IMR-90 (cell line): Measurements from ENCODE around the gene HDAC6. TPM values are rescaled to one million over a fixed set of nuclear protein-coding genes. Genes with fewer than 3 reads are reported as not detected.
A peak's percentile ranks its signal among the peaks of the same experiment; 100 is the strongest.

Source experiments
- ATAC-seq: fragments of 200-7000 bp; cut with Tn5 transposase; 2 replicates; pipeline ENCODE4 v1.9.1; 2020; ENCODE audit warnings: low read depth, mild to moderate bottlenecking, moderate library complexity
- BruUV-seq: library from RNA; stranded (reverse); fragments of 400-500 nt; replicated peaks from 2 replicates; lab custom pipeline; 2021; lab: Mats Ljungman, UMichigan
- CTCF ChIA-PET: fragments of 300-600 bp; formaldehyde crosslinking; extraction: SDS; loops from one replicate; lab custom pipeline; 2021; ENCODE audit warnings: antibody characterized with exemption; lab: Yijun Ruan, JAX
- POLR2A ChIA-PET: fragments of 300-600 bp; sonication (Branson Sonifier 250); formaldehyde crosslinking; loops from one replicate; lab custom pipeline; 2022; ENCODE audit warnings: antibody characterized with exemption; ENCODE audit not compliant: unreplicated experiment; lab: Charles Lee
- DNase-seq: peaks from one replicate; pipeline ENCODE4 v3.0.0; 2013
- H2AFZ ChIP-seq: replicated peaks from 2 replicates; pipeline ENCODE3; 2013; ENCODE audit warnings: low read length, mild to moderate bottlenecking; ENCODE audit not compliant: poor library complexity
- H2AK5ac ChIP-seq: 2 replicates; pipeline ENCODE4 v1.6.1; 2013; ENCODE audit warnings: low read depth, low read length, inconsistent platforms
- H2AK9ac ChIP-seq: replicated peaks from 2 replicates; pipeline ENCODE3; 2013; ENCODE audit warnings: mild to moderate bottlenecking, low read depth, low read length, moderate library complexity; ENCODE audit not compliant: poor library complexity
- H2BK120ac ChIP-seq: 2 replicates; pipeline ENCODE4 v1.6.1; 2013; ENCODE audit warnings: low read depth, low read length, inconsistent platforms
- H2BK15ac ChIP-seq: 3 replicates; pipeline ENCODE4 v1.6.1; 2013; ENCODE audit warnings: low read depth, low read length, inconsistent platforms
- H2BK20ac ChIP-seq: 2 replicates; pipeline ENCODE4 v1.6.1; 2013; ENCODE audit warnings: low read depth, mild to moderate bottlenecking, inconsistent platforms, low read length, moderate library complexity
- H2BK5ac ChIP-seq: 2 replicates; pipeline ENCODE4 v1.6.1; 2013; ENCODE audit warnings: mild to moderate bottlenecking, low read depth, low read length, inconsistent platforms; ENCODE audit not compliant: poor library complexity, severe bottlenecking
- H3K14ac ChIP-seq: replicated peaks from 2 replicates; pipeline ENCODE4 v1.6.1; 2013; ENCODE audit warnings: low read depth, low read length, inconsistent platforms
- H3K18ac ChIP-seq: 2 replicates; pipeline ENCODE4 v1.6.1; 2013; ENCODE audit warnings: low read depth, low read length, control low read depth
- H3K23ac ChIP-seq: 2 replicates; pipeline ENCODE4 v1.6.1; 2013; ENCODE audit warnings: low read depth, low read length, inconsistent platforms
- H3K27ac ChIP-seq: 2 replicates; pipeline ENCODE4 v1.5.1; 2013; ENCODE audit warnings: mild to moderate bottlenecking, control low read depth, low read length; ENCODE audit not compliant: insufficient read depth
- H3K27me3 ChIP-seq: 2 replicates; pipeline ENCODE4 v1.6.1; 2013; ENCODE audit warnings: low read length; ENCODE audit not compliant: control insufficient read depth, insufficient read depth
- H3K36me3 ChIP-seq: 2 replicates; pipeline ENCODE4 v1.6.1; 2013; ENCODE audit warnings: low read length, mixed read lengths; ENCODE audit not compliant: control insufficient read depth, insufficient read depth
- H3K4ac ChIP-seq: 2 replicates; pipeline ENCODE4 v1.6.1; 2013; ENCODE audit warnings: low read depth, low read length, inconsistent platforms
- H3K4me1 ChIP-seq: 2 replicates; pipeline ENCODE4 v1.6.1; 2013; ENCODE audit warnings: low read length, mixed read lengths; ENCODE audit not compliant: control insufficient read depth, insufficient read depth
- H3K4me2 ChIP-seq: 2 replicates; pipeline ENCODE4 v1.6.1; 2013; ENCODE audit warnings: low read depth, mild to moderate bottlenecking, control low read depth, low read length, moderate library complexity
- H3K4me3 ChIP-seq: 2 replicates; pipeline ENCODE4 v1.5.1; 2013; ENCODE audit warnings: low read depth, mild to moderate bottlenecking, control low read depth, low read length, moderate library complexity; ENCODE audit not compliant: insufficient read depth
- H3K56ac ChIP-seq: 2 replicates; pipeline ENCODE4 v1.6.1; 2013; ENCODE audit warnings: low read length, inconsistent platforms; ENCODE audit not compliant: insufficient read depth; ENCODE audit errors: extremely low read depth
- H3K79me1 ChIP-seq, 2 experiments: 2 replicates each; pipeline ENCODE4 v1.6.1; 2013; ENCODE audit warnings: low read length in 2 of 2, inconsistent platforms in 1 of 2, low read depth in 1 of 2
- H3K9ac ChIP-seq: 2 replicates; pipeline ENCODE4 v1.6.1; 2013; ENCODE audit warnings: low read depth, low read length, control low read depth
- H3K9me1 ChIP-seq: 2 replicates; pipeline ENCODE4 v1.6.1; 2013; ENCODE audit warnings: low read length, inconsistent platforms; ENCODE audit not compliant: insufficient read depth
- H3K9me3 ChIP-seq: 2 replicates; pipeline ENCODE4 v1.6.1; 2013; ENCODE audit warnings: low read length; ENCODE audit not compliant: control insufficient read depth, insufficient read depth
- H4K20me1 ChIP-seq: 2 replicates; pipeline ENCODE4 v1.6.1; 2013; ENCODE audit warnings: low read length, inconsistent platforms; ENCODE audit not compliant: insufficient read depth
- H4K5ac ChIP-seq: 2 replicates; pipeline ENCODE4 v1.6.1; 2013; ENCODE audit warnings: mild to moderate bottlenecking, low read depth, low read length, control low read depth
- H4K8ac ChIP-seq, 2 experiments: 2 replicates each; pipeline ENCODE4 v1.6.1; 2013; ENCODE audit warnings: low read depth in 2 of 2, low read length in 2 of 2, control low read depth in 1 of 2, inconsistent platforms in 1 of 2
- H4K91ac ChIP-seq: 2 replicates; pipeline ENCODE4 v1.6.1; 2013; ENCODE audit warnings: low read depth, low read length, inconsistent platforms; ENCODE audit not compliant: insufficient read depth
- BHLHE40 ChIP-seq: fragments of 150-350 bp; IDR thresholded peaks from 2 replicates; pipeline ENCODE4 v1.6.1; 2016; ENCODE audit warnings: mild to moderate bottlenecking, low read depth, low read length
- CEBPB ChIP-seq: IDR thresholded peaks from 2 replicates; pipeline ENCODE4 v1.6.1; 2012; ENCODE audit warnings: low read depth, low read length, improper control_type of control experiment
- CHD1 ChIP-seq: IDR thresholded peaks from 2 replicates; pipeline ENCODE4 v1.6.1; 2012; ENCODE audit warnings: low read depth, low read length, improper control_type of control experiment
- ELK1 ChIP-seq: fragments of 150-350 bp; IDR thresholded peaks from 2 replicates; pipeline ENCODE4 v1.6.1; 2016; ENCODE audit warnings: low read depth, mild to moderate bottlenecking, low read length, moderate library complexity, borderline replicate concordance
- FOS ChIP-seq: fragments of 150-350 bp; IDR thresholded peaks from 2 replicates; pipeline ENCODE4 v1.6.1; 2016; ENCODE audit warnings: low read depth, low read length
- MAZ ChIP-seq: IDR thresholded peaks from 2 replicates; pipeline ENCODE4 v1.6.1; 2012; ENCODE audit warnings: low read depth, mild to moderate bottlenecking, low read length, improper control_type of control experiment, moderate library complexity, borderline replicate concordance
- MXI1 ChIP-seq: IDR thresholded peaks from 2 replicates; pipeline ENCODE4 v1.6.1; 2012; ENCODE audit warnings: low read depth, mild to moderate bottlenecking, low read length, moderate library complexity, borderline replicate concordance
- NFE2L2 ChIP-seq: fragments of 150-350 bp; IDR thresholded peaks from 2 replicates; pipeline ENCODE4 v1.6.1; 2016; ENCODE audit warnings: low read depth, mild to moderate bottlenecking, low read length
- POLR2A ChIP-seq: IDR thresholded peaks from 2 replicates; pipeline ENCODE4 v1.6.1; 2012; ENCODE audit warnings: mild to moderate bottlenecking, low read depth, low read length
- RAD21 ChIP-seq: IDR thresholded peaks from 2 replicates; pipeline ENCODE4 v1.6.1; 2012; ENCODE audit warnings: low read length, improper control_type of control experiment
- RCOR1 ChIP-seq: IDR thresholded peaks from 2 replicates; pipeline ENCODE4 v1.6.1; 2012; ENCODE audit warnings: mild to moderate bottlenecking, low read length, improper control_type of control experiment; ENCODE audit not compliant: insufficient replicate concordance
- RFX5 ChIP-seq: IDR thresholded peaks from 2 replicates; pipeline ENCODE4 v1.8.0; 2012; ENCODE audit warnings: low read depth, mild to moderate bottlenecking, low read length, moderate library complexity
- SMC3 ChIP-seq: fragments of 150-350 bp; IDR thresholded peaks from 2 replicates; pipeline ENCODE4 v1.6.1; 2016; ENCODE audit warnings: low read depth, mild to moderate bottlenecking, antibody characterized with exemption, low read length, moderate library complexity
- USF2 ChIP-seq: fragments of 150-350 bp; IDR thresholded peaks from 2 replicates; pipeline ENCODE4 v1.6.1; 2017; ENCODE audit warnings: mild to moderate bottlenecking, antibody characterized with exemption, low read length, low read depth
- WGBS, 2 experiments: methylation state at CpG; one replicate each; pipeline versions ENCODE4 v1.1.5 to v1.1.7; 2013; ENCODE audit warnings: missing lambda C conversion rate in 2 of 2; ENCODE audit not compliant: insufficient read length in 1 of 2; ENCODE audit errors: extremely low coverage in 2 of 2; 5-methylcytosine and 5-hydroxymethylcytosine counted together
- dilution Hi-C: fragments of 300-500 bp; cut with HindIII; formaldehyde crosslinking; loops from one replicate; pipeline ENCODE4 v1.14.3; 2018; ENCODE audit warnings: low sequenced_read_pairs; ENCODE audit not compliant: unreplicated experiment
- in situ Hi-C: fragments of 300-500 bp; cut with MboI; formaldehyde crosslinking; loops from 3 replicates; pipeline ENCODE4 v1.14.3; 2019; ENCODE audit warnings: low sequenced_read_pairs, inconsistent platforms, mixed read lengths
- intact Hi-C: fragments of 100-400 bp; cut with micrococcal nuclease; formaldehyde crosslinking; loops from 2 replicates; pipeline ENCODE4 v1.10.0; 2022
- polyA plus RNA-seq, 3 experiments: library from polyadenylated mRNA; depleted of rRNA; stranded (reverse); fragments of >200 nt; gene quantifications; 2 replicates each; pipeline ENCODE4 v1.2.3, GENCODE V29; 2012; ENCODE audit warnings: low replicate concordance in 1 of 3
- total RNA-seq: library from RNA; depleted of rRNA; stranded (reverse); fragments of >200 nt; gene quantifications from 2 replicates; pipeline ENCODE4 v1.2.3, GENCODE V29; 2012
- TF ChIP-seq, protein P1 (sequence below): conservative IDR thresholded peaks from 2 replicates; pipeline ENCODE4 v1.5.1; 2012; ENCODE audit warnings: mild to moderate bottlenecking, low read depth, low read length, improper control_type of control experiment

Gene HDAC6
- total and polyA plus RNA-seq, 2 of the 4 experiments (the other 2 are of a cell fraction), result 16.8 to 26.3 TPM

- no peaks in the 10 kb centered on the region; the same call in 1 of the 2 replicates for H4K20me1 ChIP-seq
- intact Hi-C loops, result no loop called here
- H3K4me1 ChIP-seq, result no peaks in the 10 kb centered on the region
- H3K4me2 ChIP-seq, result no peak within 1 kb of the TSS
- H2AFZ ChIP-seq, result peak within 1 kb of the TSS; percentile 58
- in situ Hi-C loops, result no loop called here
- ChIA-PET CTCF (no interaction called here), POLR2A (no interaction called here)
- H3K56ac ChIP-seq, result no peak within 1 kb of the TSS
- H3K4ac ChIP-seq, result no peak within 1 kb of the TSS
- H2AK5ac ChIP-seq, result no peak within 1 kb of the TSS
- H3K14ac ChIP-seq, result no peak within 1 kb of the TSS
- 60% methylated on average over 1 of the region's 7 CpGs; no CpG with 5 or more reads in 1 of the 2 experiments for WGBS, 2 experiments
- dilution Hi-C loops, result no loop called here
- H3K4me3 ChIP-seq, result no peak within 1 kb of the TSS
- no peaks in the 10 kb centered on the region for H3K9me1 ChIP-seq
- H3K9me3 ChIP-seq, result no peaks in the 10 kb centered on the region
- H4K8ac ChIP-seq, result no peak within 1 kb of the TSS
- no peak within 1 kb of the TSS for H3K9ac ChIP-seq
- no peak within 1 kb of the TSS for H3K27ac ChIP-seq
- H2BK5ac ChIP-seq, result no peak within 1 kb of the TSS
- no peak within 1 kb of the TSS for H2BK20ac ChIP-seq
- H4K5ac ChIP-seq, result no peak within 1 kb of the TSS
- no peak within 1 kb of the TSS for H2BK15ac ChIP-seq
- no peak within 1 kb of the TSS for H3K23ac ChIP-seq
- H3K36me3 ChIP-seq, result no peaks in the 10 kb centered on the region
- BruUV-seq, result no TSS peak
- H2BK120ac ChIP-seq, result no peak within 1 kb of the TSS
- DNase-seq (no peak), ATAC-seq (no peak)
- TF ChIP-seq CEBPB (no peak), RAD21 (no peak), ELK1 (no peak), BHLHE40 (no peak), FOS (no peak), NFE2L2 (no peak), MXI1 (no peak), RCOR1 (no peak), USF2 (no peak), POLR2A (no peak), CHD1 (no peak), SMC3 (no peak), RFX5 (no peak), MAZ (no peak)
- TF ChIP-seq, protein P1, sequence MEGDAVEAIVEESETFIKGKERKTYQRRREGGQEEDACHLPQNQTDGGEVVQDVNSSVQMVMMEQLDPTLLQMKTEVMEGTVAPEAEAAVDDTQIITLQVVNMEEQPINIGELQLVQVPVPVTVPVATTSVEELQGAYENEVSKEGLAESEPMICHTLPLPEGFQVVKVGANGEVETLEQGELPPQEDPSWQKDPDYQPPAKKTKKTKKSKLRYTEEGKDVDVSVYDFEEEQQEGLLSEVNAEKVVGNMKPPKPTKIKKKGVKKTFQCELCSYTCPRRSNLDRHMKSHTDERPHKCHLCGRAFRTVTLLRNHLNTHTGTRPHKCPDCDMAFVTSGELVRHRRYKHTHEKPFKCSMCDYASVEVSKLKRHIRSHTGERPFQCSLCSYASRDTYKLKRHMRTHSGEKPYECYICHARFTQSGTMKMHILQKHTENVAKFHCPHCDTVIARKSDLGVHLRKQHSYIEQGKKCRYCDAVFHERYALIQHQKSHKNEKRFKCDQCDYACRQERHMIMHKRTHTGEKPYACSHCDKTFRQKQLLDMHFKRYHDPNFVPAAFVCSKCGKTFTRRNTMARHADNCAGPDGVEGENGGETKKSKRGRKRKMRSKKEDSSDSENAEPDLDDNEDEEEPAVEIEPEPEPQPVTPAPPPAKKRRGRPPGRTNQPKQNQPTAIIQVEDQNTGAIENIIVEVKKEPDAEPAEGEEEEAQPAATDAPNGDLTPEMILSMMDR, result no peak
- no peak within 1 kb of the TSS for H2AK9ac ChIP-seq
- H3K27me3 ChIP-seq, result peaks cover 22% of the 10 kb centered on the region
- H3K79me1 ChIP-seq, result no peaks in the 10 kb centered on the region
- H3K18ac ChIP-seq, result no peak within 1 kb of the TSS
- H4K91ac ChIP-seq, result no peak within 1 kb of the TSS
Measured at GRCh38 chrX:48786341-48786800, 15.5 kb upstream of the HDAC6 start, which contains the start of gene GATA1. Gene GATA1, plus strand, starts transcription at chrX:48786590. Its CDS starts 4,520 bp downstream, at chrX:48791110.
